ENCODE results near the gene IL16.

GRCh38 chr15:81275711-81276392 is 79.2 kb downstream of the IL16 start:
- TF ChIP-seq POLR2A (IDR thresholded peaks at IDR 0.05) (no peak), CTCF (IDR thresholded peaks at IDR 0.05) (no peak)
